ENCODE measurements around the gene LRFN2. TPM values are rescaled to one million over a fixed set of nuclear protein-coding genes. Genes with fewer than 3 reads are reported as not detected.

Gene LRFN2
- total RNA-seq, 1 donor from 2014 or later = 0.32 TPM

- no peaks in the 10 kb centered on the region for H4K20me1 ChIP-seq (ENCODE audit: insufficient read depth, low read length)
- no peaks in the 10 kb centered on the region for H3K4me1 ChIP-seq (ENCODE audit: insufficient read depth, low read length)
- no peak overlapping the region for H3K4me3 ChIP-seq (ENCODE audit: insufficient read depth, low read depth, low read length)
- FAIRE-seq = no peak
- H3K9ac ChIP-seq (ENCODE audit: low read length) = no peak overlapping the region
- H3K9me3 ChIP-seq (ENCODE audit: insufficient read depth, low read depth, low read length) = no peaks in the 10 kb centered on the region
- peaks cover 62% of the 10 kb centered on the region for H3K27me3 Mint-ChIP-seq (ENCODE audit: low read depth, unreplicated experiment)
- TF ChIP-seq EZH2 (IDR thresholded peaks at IDR 0.05; ENCODE audit: insufficient read depth, low read length) = no peak
- no peak for TF ChIP-seq CTCF (IDR thresholded peaks at IDR 0.05; ENCODE audit: insufficient read depth, low read depth, low read length)
- no peak for DNase-seq (ENCODE audit: low read depth)
- no peaks in the 10 kb centered on the region for H3K9me3 Mint-ChIP-seq (ENCODE audit: unreplicated experiment)
- no peak overlapping the region for H3K4me3 Mint-ChIP-seq (ENCODE audit: unreplicated experiment)
- H3K4me1 Mint-ChIP-seq (ENCODE audit: low read depth, unreplicated experiment) = no peaks in the 10 kb centered on the region
- no peak overlapping the region for H3K4me2 ChIP-seq (ENCODE audit: low read length)
- H3K79me2 ChIP-seq (ENCODE audit: insufficient read depth, low read length) = no peaks in the 10 kb centered on the region
- no peaks in the 10 kb centered on the region for H3K36me3 Mint-ChIP-seq (ENCODE audit: low read depth, unreplicated experiment)
- no peak overlapping the region for H2AFZ ChIP-seq (ENCODE audit: low read depth, low read length)
- no peak overlapping the region for H3K27ac Mint-ChIP-seq (ENCODE audit: unreplicated experiment)
- H3K27me3 ChIP-seq (ENCODE audit: insufficient read depth, low read length) = peaks cover 4% of the 10 kb centered on the region
- H3K36me3 ChIP-seq (ENCODE audit: insufficient read depth, low read length) = no peaks in the 10 kb centered on the region
- H3K27ac ChIP-seq (ENCODE audit: low read depth, low read length) = no peak overlapping the region
These were observed 43.4 kb downstream of the LRFN2 start for GRCh38 chr6:40543776-40544175.

DNA sequence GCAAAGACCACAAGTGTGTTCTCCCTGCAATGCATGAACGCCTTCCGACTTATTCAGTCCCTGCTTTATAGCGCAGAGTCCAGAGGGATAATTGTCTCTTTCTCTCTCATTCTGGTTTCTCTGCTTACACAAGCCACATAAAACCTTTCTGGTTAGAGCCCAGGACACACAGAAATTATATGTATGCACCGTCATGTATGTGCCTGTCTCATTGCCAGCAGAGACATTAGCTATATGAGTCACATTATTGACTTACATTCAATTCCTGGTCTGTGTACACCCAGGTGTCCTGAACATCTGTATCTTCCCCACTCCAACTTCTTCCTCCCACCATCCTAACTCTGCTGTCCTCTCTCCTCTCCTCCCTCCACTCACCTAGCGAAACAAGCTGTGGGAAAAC is 44.0 kb downstream of the LRFN2 start:
- no peaks in the 10 kb centered on the region for H3K9me3 Mint-ChIP-seq (ENCODE audit: unreplicated experiment)
- H3K79me2 ChIP-seq (ENCODE audit: insufficient read depth, low read length) = no peaks in the 10 kb centered on the region
- no peak overlapping the region for H3K4me3 ChIP-seq (ENCODE audit: insufficient read depth, low read depth, low read length)
- no peaks in the 10 kb centered on the region for H4K20me1 ChIP-seq (ENCODE audit: insufficient read depth, low read length)
- no peak overlapping the region for H3K27ac ChIP-seq (ENCODE audit: low read depth, low read length)
- H3K4me3 Mint-ChIP-seq (ENCODE audit: unreplicated experiment) = no peak overlapping the region
- no peak overlapping the region for H2AFZ ChIP-seq (ENCODE audit: low read depth, low read length)
- FAIRE-seq (no peak), DNase-seq (ENCODE audit: low read depth) (no peak)
- no peaks in the 10 kb centered on the region for H3K36me3 ChIP-seq (ENCODE audit: insufficient read depth, low read length)
- H3K4me1 ChIP-seq (ENCODE audit: insufficient read depth, low read length) = no peaks in the 10 kb centered on the region
- H3K27me3 ChIP-seq (ENCODE audit: insufficient read depth, low read length) = peaks cover 4% of the 10 kb centered on the region
- H3K9ac ChIP-seq (ENCODE audit: low read length) = no peak overlapping the region
- no peaks in the 10 kb centered on the region for H3K4me1 Mint-ChIP-seq (ENCODE audit: low read depth, unreplicated experiment)
- no peaks in the 10 kb centered on the region for H3K9me3 ChIP-seq (ENCODE audit: insufficient read depth, low read depth, low read length)
- no peaks in the 10 kb centered on the region for H3K36me3 Mint-ChIP-seq (ENCODE audit: low read depth, unreplicated experiment)
- peaks cover 68% of the 10 kb centered on the region for H3K27me3 Mint-ChIP-seq (ENCODE audit: low read depth, unreplicated experiment)
- H3K4me2 ChIP-seq (ENCODE audit: low read length) = no peak overlapping the region
- H3K27ac Mint-ChIP-seq (ENCODE audit: unreplicated experiment) = no peak overlapping the region
- TF ChIP-seq CTCF (IDR thresholded peaks at IDR 0.05; ENCODE audit: insufficient read depth, low read depth, low read length) (no peak), EZH2 (IDR thresholded peaks at IDR 0.05; ENCODE audit: insufficient read depth, low read length) (no peak)

- Histone ChIP-seq H4K20me1 (ENCODE audit: insufficient read depth, low read length) (no peaks in the 10 kb centered on the region), H3K36me3 (ENCODE audit: insufficient read depth, low read length) (no peaks in the 10 kb centered on the region), H3K27me3 (ENCODE audit: insufficient read depth, low read length) (peaks cover 4% of the 10 kb centered on the region), H3K4me2 (ENCODE audit: low read length) (no peak overlapping the region), H3K79me2 (ENCODE audit: insufficient read depth, low read length) (no peaks in the 10 kb centered on the region), H3K27ac (ENCODE audit: low read depth, low read length) (no peak overlapping the region), H3K4me1 (ENCODE audit: insufficient read depth, low read length) (no peaks in the 10 kb centered on the region), H2AFZ (ENCODE audit: low read depth, low read length) (no peak overlapping the region), H3K9me3 (ENCODE audit: insufficient read depth, low read depth, low read length) (no peaks in the 10 kb centered on the region), H3K9ac (ENCODE audit: low read length) (no peak overlapping the region), H3K4me3 (ENCODE audit: insufficient read depth, low read depth, low read length) (no peak overlapping the region)
- DNase-seq (ENCODE audit: low read depth) = no peak
- FAIRE-seq = no peak
- H3K27me3 Mint-ChIP-seq (ENCODE audit: low read depth, unreplicated experiment) = peaks cover 66% of the 10 kb centered on the region
- H3K4me3 Mint-ChIP-seq (ENCODE audit: unreplicated experiment) = no peak overlapping the region
- H3K9me3 Mint-ChIP-seq (ENCODE audit: unreplicated experiment) = no peaks in the 10 kb centered on the region
- H3K36me3 Mint-ChIP-seq (ENCODE audit: low read depth, unreplicated experiment) = no peaks in the 10 kb centered on the region
- no peak overlapping the region for H3K27ac Mint-ChIP-seq (ENCODE audit: unreplicated experiment)
- TF ChIP-seq CTCF (IDR thresholded peaks at IDR 0.05; ENCODE audit: insufficient read depth, low read depth, low read length) (no peak), EZH2 (IDR thresholded peaks at IDR 0.05; ENCODE audit: insufficient read depth, low read length) (no peak)
- no peaks in the 10 kb centered on the region for H3K4me1 Mint-ChIP-seq (ENCODE audit: low read depth, unreplicated experiment)
These were observed 44.9 kb downstream of the LRFN2 start for GRCh38 chr6:40542175-40542764.

Measured in astrocyte (in vitro differentiated cells and primary cell).